Progenitor cell of endocrine pancreas (in vitro differentiated cells): ENCODE results near the gene ACAP3. TPM values are rescaled to one million over a fixed set of nuclear protein-coding genes. Genes with fewer than 3 reads are reported as not detected.

Experiments
- DNase-seq: peaks from one replicate; pipeline ENCODE4 v3.0.0; 2021; ENCODE audit warnings: low spot score; ENCODE audit not compliant: unreplicated experiment
- H3K27ac Mint-ChIP-seq: 2 replicates; pipeline ENCODE4 v1.8.0; 2021; ENCODE audit warnings: mild to moderate bottlenecking, moderate library complexity, mixed read lengths
- H3K27me3 Mint-ChIP-seq: 2 replicates; pipeline ENCODE4 v1.8.0; 2021; ENCODE audit warnings: mixed read lengths
- H3K36me3 Mint-ChIP-seq: 2 replicates; pipeline ENCODE4 v1.8.0; 2022; ENCODE audit warnings: mixed read lengths; ENCODE audit not compliant: insufficient read depth
- H3K4me1 Mint-ChIP-seq: 2 replicates; pipeline ENCODE4 v1.8.0; 2021; ENCODE audit warnings: low read depth, mixed read lengths
- H3K4me3 Mint-ChIP-seq: 2 replicates; pipeline ENCODE4 v1.8.0; 2021; ENCODE audit warnings: low read depth, mild to moderate bottlenecking, moderate library complexity, mixed read lengths
- H3K9me3 Mint-ChIP-seq: 2 replicates; pipeline ENCODE4 v1.8.0; 2021; ENCODE audit warnings: low read depth, mixed read lengths
- CTCF ChIP-seq: fragments of 200-600 bp; sonication (generic); IDR thresholded peaks from one replicate; pipeline ENCODE4 v1.5.0; 2021; ENCODE audit warnings: antibody characterized with exemption, mild to moderate bottlenecking; ENCODE audit not compliant: unreplicated experiment
- total RNA-seq: library from RNA; stranded (reverse); gene quantifications from 2 replicates; pipeline ENCODE4 v1.2.1, GENCODE V29; 2021

Gene ACAP3
- total RNA-seq, 1 donor from 2014 or later = 111 TPM

- H3K4me3 Mint-ChIP-seq = no peak overlapping the region
- H3K27me3 Mint-ChIP-seq = no peaks in the 10 kb centered on the region
- no peak overlapping the region for H3K27ac Mint-ChIP-seq
- no peak for DNase-seq
- no peaks in the 10 kb centered on the region for H3K36me3 Mint-ChIP-seq
- H3K9me3 Mint-ChIP-seq = no peaks in the 10 kb centered on the region
- TF ChIP-seq CTCF = no peak
- no peaks in the 10 kb centered on the region for H3K4me1 Mint-ChIP-seq
Measured at GRCh38 chr1:1292851-1293250, 14.9 kb downstream of the ACAP3 start.

GRCh38 chr1:1292442-1292779, 15.3 kb downstream of the ACAP3 start:
- Mint-ChIP-seq H3K4me3 (no peak overlapping the region), H3K27me3 (no peaks in the 10 kb centered on the region), H3K36me3 (no peaks in the 10 kb centered on the region), H3K4me1 (no peaks in the 10 kb centered on the region), H3K27ac (no peak overlapping the region), H3K9me3 (no peaks in the 10 kb centered on the region)
- TF ChIP-seq CTCF = no peak
- no peak for DNase-seq

GRCh38 chr1:1291548-1292441, 15.9 kb downstream of the ACAP3 start:
- Mint-ChIP-seq H3K4me1 (no peaks in the 10 kb centered on the region), H3K27ac (no peak overlapping the region), H3K4me3 (no peak overlapping the region), H3K27me3 (no peaks in the 10 kb centered on the region), H3K36me3 (no peaks in the 10 kb centered on the region), H3K9me3 (no peaks in the 10 kb centered on the region)
- TF ChIP-seq CTCF = peak; percentile 73
- peak; percentile 59 for DNase-seq

GRCh38 chr1:1291023-1291528, 16.7 kb downstream of the ACAP3 start:
- no peaks in the 10 kb centered on the region for H3K36me3 Mint-ChIP-seq
- H3K27me3 Mint-ChIP-seq = no peaks in the 10 kb centered on the region
- H3K9me3 Mint-ChIP-seq = no peaks in the 10 kb centered on the region
- no peak overlapping the region for H3K4me3 Mint-ChIP-seq
- no peak for TF ChIP-seq CTCF
- H3K4me1 Mint-ChIP-seq = no peaks in the 10 kb centered on the region
- DNase-seq = no peak
- no peak overlapping the region for H3K27ac Mint-ChIP-seq

- TF ChIP-seq CTCF = peak; percentile 56
- Mint-ChIP-seq H3K27me3 (no peaks in the 10 kb centered on the region), H3K4me3 (no peak overlapping the region), H3K9me3 (no peaks in the 10 kb centered on the region), H3K4me1 (no peaks in the 10 kb centered on the region), H3K27ac (no peak overlapping the region), H3K36me3 (no peaks in the 10 kb centered on the region)
- DNase-seq = peak; percentile 66
Measured at GRCh38 chr1:1290238-1290731, 17.4 kb downstream of the ACAP3 start.
